Gastroesophageal sphincter (tissue), 4 donors: ENCODE data around the gene CTCFL. TPM values are rescaled to one million over a fixed set of nuclear protein-coding genes. Genes with fewer than 3 reads are reported as not detected.

ENCODE experiments used
- ATAC-seq: fragments of 150-250 bp; one replicate; pipeline ENCODE4 v1.9.1; 2016; ENCODE audit warnings: mild to moderate bottlenecking, moderate library complexity
- H3K27ac ChIP-seq, 4 donors: fragments of 200-600 bp; sonication (generic) in 3 of 4; 1 replicate in 3 of 4; 2 replicates in 1 of 4; pipeline ENCODE4 v1.5.1; 2016 to 2019
- H3K27me3 ChIP-seq: fragments of 200-600 bp; sonication (generic); one replicate; pipeline ENCODE4 v1.5.1; 2019
- H3K36me3 ChIP-seq, 2 donors: fragments of 200-600 bp; sonication (generic); one replicate each; pipeline ENCODE4 v1.5.1; 2019; ENCODE audit warnings: control low read depth in 1 of 2
- H3K4me1 ChIP-seq, 3 donors: fragments of 200-600 bp; sonication (generic); 1 replicate in 2 of 3; 2 replicates in 1 of 3; pipeline ENCODE4 v1.5.1; 2016 to 2019; ENCODE audit warnings: control low read depth in 2 of 3
- H3K4me3 ChIP-seq, 2 donors: fragments of 200-600 bp; sonication (generic); one replicate each; pipeline ENCODE4 v1.5.1; 2019; ENCODE audit warnings: mild to moderate bottlenecking in 1 of 2, moderate library complexity in 1 of 2
- H3K9me3 ChIP-seq, 3 donors: fragments of 200-600 bp; sonication (generic); one replicate each; pipeline ENCODE4 v1.5.1; 2017 to 2019; ENCODE audit warnings: control low read depth in 2 of 3
- CTCF ChIP-seq, 4 experiments: fragments of 200-600 bp in 2 of 4; fragments of 450-650 bp in 2 of 4; sonication (generic) in 1 of 4; IDR thresholded peaks; one replicate each; pipeline ENCODE4 v1.5.1; 2017 to 2019; ENCODE audit warnings: antibody characterized with exemption in 4 of 4, mild to moderate bottlenecking in 2 of 4, moderate library complexity in 2 of 4
- EP300 ChIP-seq: sonication (generic); formaldehyde crosslinking; IDR thresholded peaks from one replicate; pipeline ENCODE4 v1.6.1; 2017; ENCODE audit warnings: antibody characterized with exemption, mild to moderate bottlenecking
- POLR2A ChIP-seq, 2 donors: fragments of 450-650 bp; IDR thresholded peaks; one replicate each; pipeline ENCODE4 v1.6.1; 2017; ENCODE audit warnings: antibody characterized with exemption in 2 of 2, mild to moderate bottlenecking in 2 of 2, moderate library complexity in 1 of 2
- POLR2AphosphoS5 ChIP-seq: sonication (generic); formaldehyde crosslinking; IDR thresholded peaks from one replicate; pipeline ENCODE4 v1.6.1; 2017; ENCODE audit warnings: antibody characterized with exemption
- WGBS, 2 donors: methylation state at CpG; one replicate each; pipeline ENCODE4 v1.1.5; 2018; ENCODE audit warnings: low coverage in 1 of 2; 5-methylcytosine and 5-hydroxymethylcytosine counted together
- total RNA-seq, 4 donors: library from RNA; depleted of rRNA; stranded (reverse); fragments of >200 nt; gene quantifications; one replicate each; pipeline ENCODE4 v1.1.0, GENCODE V29; 2016

CTCFL gene
- total RNA-seq, 4 donors from 2014 or later, result not detected

- Histone ChIP-seq H3K4me1 (peaks cover 0 to 51% (median 18%) of the 10 kb centered on the region in 3 donors), H3K27ac (peak overlapping the region in 3 of 4 donors; percentile 68 to 95 (median 75)), H3K27me3 (no peaks in the 10 kb centered on the region), H3K9me3 (no peaks in the 10 kb centered on the region), H3K4me3 (no peak overlapping the region), H3K36me3 (no peaks in the 10 kb centered on the region)
- ATAC-seq, result no peak
- 66 to 68% methylated on average over 6 to 12 of the region's 14 CpGs for WGBS, 2 donors
- TF ChIP-seq POLR2A (IDR thresholded peaks at IDR 0.05) (no peak), POLR2AphosphoS5 (no peak), CTCF (IDR thresholded peaks at IDR 0.05) (no peak), EP300 (no peak)
These were observed 75.3 kb downstream of the CTCFL start for GRCh38 chr20:57449398-57450354.

- no peak for TF ChIP-seq EP300
- no peak for TF ChIP-seq CTCF (IDR thresholded peaks at IDR 0.05)
- no peak for TF ChIP-seq POLR2A (IDR thresholded peaks at IDR 0.05)
- no peak for TF ChIP-seq POLR2AphosphoS5
- H3K9me3 ChIP-seq, result no peaks in the 10 kb centered on the region
- no peaks in the 10 kb centered on the region for H3K36me3 ChIP-seq
- H3K4me1 ChIP-seq, result peaks cover 0 to 59% (median 22%) of the 10 kb centered on the region in 3 donors
- no peaks in the 10 kb centered on the region for H3K27me3 ChIP-seq
- WGBS, 2 donors, result 80 to 88% methylated on average over 4 to 8 of the region's 9 CpGs
- H3K27ac ChIP-seq, result peak overlapping the region in 3 of 4 donors; percentile 68 to 95 (median 75)
- no peak for ATAC-seq
- no peak overlapping the region for H3K4me3 ChIP-seq
These were observed 76.1 kb downstream of the CTCFL start for GRCh38 chr20:57448764-57449354.

Other genes starting within 250 kb of the CTCFL start
- gene SPO11, start 195.3 kb downstream of the CTCFL start, total RNA-seq, result not detected
- 10 to 100 TPM; 16.5 to 30.4 (median 25.1) TPM for gene RAE1, start 173.9 kb downstream of the CTCFL start, total RNA-seq
- 100 to 1,000 TPM in 2 of 4 donors, 10 to 100 TPM in 2; 50.9 to 190 (median 106) TPM for gene RBM38, start 133.7 kb downstream of the CTCFL start, total RNA-seq
- gene PCK1, start 36.0 kb upstream of the CTCFL start, total RNA-seq, result 1 to 10 TPM in 1 of 4 donors, under 1 TPM in 3; 0.15 to 3.2 (median 0.23) TPM
- under 1 TPM in 2 of 4 donors, not detected in 2; 0.08 to 0.32 TPM for gene ZBP1, start 95.3 kb upstream of the CTCFL start, total RNA-seq
- gene PMEPA1, start 184.9 kb upstream of the CTCFL start, total RNA-seq, result 10 to 100 TPM in 3 of 4 donors, 1 to 10 TPM in 1; 9.6 to 47.5 (median 18.9) TPM